Stimulated activated CD8-positive, alpha-beta memory T cell treated with anti-CD3 and anti-CD28 coated beads, Interleukin-15, amount 100 ng/mL, for 48 hours (primary cell): ENCODE measurements around the gene SFXN4.
A peak's percentile ranks its signal among the peaks of the same experiment; 100 is the strongest.
"Not testable (repeated sequence)": the region's sequence is repeated elsewhere in the genome, so short reads cannot be mapped to it uniquely, and the experiment has no call there.

Experiments used
- DNase-seq, 2 donors: peaks; one replicate each; pipeline ENCODE4 v3.0.0-alpha.2; 2020; ENCODE audit warnings: low read depth in 2 of 2

SFXN4 gene

DNA sequence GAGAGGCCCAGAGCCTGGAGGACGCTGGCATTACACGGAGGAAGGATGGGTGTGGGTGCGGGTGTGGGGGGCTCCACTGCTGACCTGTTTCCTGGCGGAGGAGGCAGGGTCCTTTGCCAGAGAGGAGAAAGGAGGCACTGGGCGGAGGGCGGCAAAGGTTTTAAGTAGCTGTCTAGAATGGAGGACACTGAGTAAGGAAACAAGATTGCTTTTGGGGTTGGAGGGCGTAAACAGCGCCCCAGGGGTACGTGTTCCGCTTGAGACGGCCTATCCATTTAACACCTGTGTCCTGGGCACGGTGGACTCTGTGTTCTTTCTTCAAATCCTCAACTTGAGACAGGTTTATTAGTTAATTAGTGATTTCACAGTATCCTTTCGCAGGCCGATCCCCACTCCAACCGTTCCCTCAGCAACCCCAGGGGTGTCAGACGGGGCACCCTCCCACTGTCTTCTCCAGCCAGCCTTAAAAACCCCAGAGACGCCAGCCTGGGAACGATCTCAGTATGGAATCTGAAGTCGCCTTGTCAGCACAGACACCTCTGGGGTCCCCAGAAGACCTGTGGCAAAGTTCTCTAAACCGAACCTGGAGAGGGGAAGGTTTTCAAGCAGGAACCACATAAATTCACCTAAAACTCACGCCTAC, 24.8 kb downstream of the SFXN4 start:
- no peak for DNase-seq

GRCh38 chr10:119139464-119140067, 25.9 kb downstream of the SFXN4 start:
- DNase-seq = peak in 1 of 2 donors; percentile 26

DNA sequence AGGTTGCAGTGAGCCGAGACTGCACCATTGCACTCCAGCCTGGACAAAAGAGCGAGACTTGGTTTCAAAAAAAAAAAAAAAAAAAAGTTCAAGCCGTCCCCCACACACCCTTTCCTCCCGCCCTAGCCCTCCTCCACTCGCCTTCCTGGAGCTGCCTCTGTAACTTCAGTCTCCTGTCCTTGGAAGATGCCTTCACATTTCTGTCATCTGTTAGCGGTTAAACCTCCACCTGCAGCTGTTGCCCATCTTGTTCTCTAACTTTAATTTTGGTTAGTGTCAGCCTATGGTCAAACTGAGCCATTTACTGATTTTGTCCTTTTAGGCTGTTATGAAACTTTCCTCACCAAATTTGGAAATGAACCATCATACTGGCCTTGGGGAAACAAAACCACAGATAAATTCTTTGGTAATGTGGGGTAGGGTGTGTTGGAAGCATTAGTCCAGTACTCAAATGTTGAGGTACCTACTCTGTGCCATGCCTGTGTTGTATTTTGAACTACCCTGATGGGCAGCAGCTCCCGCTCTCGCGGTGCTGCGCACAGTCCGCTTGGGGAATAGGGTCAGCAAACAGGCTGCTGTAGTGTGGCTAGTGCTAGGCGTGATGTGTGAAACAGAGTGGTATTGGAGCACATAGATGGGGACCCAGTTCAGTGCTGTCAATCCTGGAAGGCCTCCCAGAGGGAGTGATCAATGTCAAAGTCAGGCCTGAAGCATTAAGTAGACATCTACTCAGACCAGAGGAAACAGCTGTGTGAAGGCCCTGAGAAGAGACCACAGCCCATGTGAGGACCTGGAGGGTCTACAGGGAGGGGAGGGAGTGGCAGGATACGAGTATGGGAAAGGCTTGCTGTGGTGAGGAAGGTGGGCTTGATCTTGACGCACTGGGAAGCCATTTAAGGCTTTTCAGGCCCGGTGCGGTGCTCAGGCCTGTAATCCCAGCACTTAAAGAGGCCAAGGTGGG, 26.9 kb downstream of the SFXN4 start:
- no peak for DNase-seq

DNA sequence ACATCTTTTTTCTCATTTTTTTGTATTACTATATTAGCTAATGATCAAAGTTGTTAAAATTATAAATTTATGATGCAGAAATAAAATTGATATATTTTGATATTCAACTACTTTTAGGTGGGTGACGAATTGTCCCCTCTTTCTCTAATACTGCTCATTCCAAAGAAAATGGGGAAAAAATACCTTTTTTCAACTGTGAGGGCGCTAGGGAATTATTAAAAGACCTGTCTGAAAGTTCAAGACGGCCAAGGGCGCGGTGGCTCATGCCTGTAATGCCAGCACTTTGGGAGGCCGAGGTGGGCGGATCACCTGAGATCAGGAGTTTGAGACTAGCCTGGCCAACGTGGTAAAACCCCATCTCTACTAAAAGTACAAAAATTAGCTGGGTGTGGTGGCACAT, 27.6 kb downstream of the SFXN4 start:
- not testable (repeated sequence) for DNase-seq

DNA sequence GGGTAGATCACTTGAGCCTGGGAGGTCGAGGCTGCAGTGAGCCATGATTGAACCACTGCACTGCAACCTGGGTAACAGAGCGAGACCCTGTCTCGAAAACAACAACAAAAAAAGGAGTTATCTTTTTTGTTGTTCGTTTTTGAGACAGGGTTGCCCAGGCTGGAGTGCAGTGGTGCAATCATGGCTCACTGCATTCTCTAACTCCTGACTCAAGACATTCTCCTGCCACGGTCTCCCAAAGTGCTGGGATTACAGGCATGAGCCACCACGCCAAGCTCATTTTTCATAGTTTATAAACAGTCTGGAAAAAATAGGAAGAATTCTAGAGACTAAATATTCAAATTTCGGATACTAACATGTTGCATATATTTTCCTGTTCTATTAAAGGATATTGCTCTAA, 29.4 kb downstream of the SFXN4 start:
- DNase-seq = no peak

DNA sequence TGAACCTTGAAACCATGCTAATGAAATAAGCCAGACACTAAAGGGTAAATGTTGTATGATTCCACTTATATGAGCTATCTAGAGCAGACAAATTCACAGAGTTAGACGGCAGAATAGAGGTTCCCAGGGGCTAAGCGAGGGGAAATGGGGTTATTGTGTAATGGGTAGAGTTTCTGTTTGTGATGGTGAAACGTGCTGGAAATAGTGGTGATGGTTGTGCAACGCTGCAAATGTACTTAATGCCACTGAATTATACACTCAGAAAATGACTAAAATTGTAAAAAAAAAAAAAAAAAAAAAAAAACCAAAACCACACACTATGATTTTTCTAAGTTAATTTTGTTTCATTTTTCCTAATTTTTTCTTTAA, 30.0 kb downstream of the SFXN4 start:
- DNase-seq = no peak

DNA sequence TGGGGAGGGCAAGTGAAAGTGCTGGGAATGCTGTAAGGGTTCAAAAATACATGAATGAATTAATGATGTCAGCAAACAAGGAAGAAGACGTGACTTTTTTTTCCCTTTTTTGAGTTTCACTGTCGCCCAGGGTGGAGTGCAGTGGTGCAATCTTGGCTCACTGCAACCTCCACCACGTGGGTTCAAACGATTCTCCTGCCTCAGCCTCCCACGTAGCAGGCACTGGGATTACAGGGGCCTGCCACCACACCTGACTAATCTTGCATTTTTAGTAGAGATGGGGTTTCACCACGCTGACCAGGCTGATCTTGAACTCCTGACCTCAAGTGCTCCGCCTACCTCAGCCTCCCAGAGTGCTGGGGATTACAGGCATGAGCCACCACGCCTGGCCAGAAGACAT, 31.6 kb downstream of the SFXN4 start:
- DNase-seq = peak; percentile 33 to 74

GRCh38 chr10:119132521-119133345, 32.8 kb downstream of the SFXN4 start:
- no peak for DNase-seq

DNA sequence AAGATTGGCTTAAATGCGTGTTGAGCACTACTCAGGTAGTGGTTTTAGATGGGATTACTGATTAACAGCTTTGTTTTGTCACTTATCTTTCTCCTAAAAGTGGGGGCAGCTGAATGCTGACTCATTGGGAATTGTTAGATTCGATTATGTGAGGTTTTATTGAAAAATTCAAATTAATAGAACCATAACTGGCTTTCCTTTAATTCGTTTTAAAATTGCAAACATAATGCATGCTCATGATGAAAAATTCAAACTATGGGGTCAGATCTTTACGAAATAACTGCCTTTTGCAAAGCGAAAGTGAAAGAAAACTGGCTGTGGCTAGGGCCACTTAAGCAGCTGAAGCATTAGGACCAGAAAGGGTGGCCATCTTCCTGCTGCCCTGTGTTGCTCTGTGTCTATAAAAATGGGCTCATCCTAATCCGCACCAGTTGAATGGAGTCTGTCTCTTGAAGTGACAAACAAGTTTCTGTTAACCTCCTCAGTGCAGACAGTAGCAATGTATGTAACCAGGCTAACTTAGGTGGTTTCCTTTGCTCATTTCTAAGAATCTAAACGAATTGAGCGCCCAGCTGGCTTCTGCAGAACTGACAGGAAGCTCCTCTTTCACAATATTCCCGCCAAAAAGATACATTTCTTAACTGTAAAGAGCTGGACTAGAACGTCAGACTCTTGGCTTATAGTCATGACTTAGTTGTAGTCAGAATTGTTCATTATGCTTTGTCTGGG, 33.8 kb downstream of the SFXN4 start:
- DNase-seq = peak; percentile 34 to 37

DNA sequence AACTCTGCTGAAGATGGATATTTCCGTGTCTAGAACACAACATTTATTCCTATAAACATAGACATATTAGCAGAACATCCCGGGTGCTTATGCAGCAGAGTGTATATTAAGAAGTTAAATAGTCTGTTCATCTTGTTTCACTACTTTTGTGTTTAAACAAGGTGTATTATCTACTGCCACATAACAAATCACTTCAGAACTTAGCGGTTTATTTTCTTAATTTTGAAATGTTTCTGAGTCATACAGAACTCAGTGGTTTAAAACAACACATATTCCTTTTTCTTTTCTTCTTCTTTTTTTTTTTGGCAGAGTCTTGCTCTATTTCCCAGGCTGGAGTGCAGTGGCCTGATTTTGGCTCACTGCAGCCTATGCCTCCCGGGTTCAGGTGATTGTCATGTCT, 35.8 kb downstream of the SFXN4 start:
- no peak for DNase-seq

DNA sequence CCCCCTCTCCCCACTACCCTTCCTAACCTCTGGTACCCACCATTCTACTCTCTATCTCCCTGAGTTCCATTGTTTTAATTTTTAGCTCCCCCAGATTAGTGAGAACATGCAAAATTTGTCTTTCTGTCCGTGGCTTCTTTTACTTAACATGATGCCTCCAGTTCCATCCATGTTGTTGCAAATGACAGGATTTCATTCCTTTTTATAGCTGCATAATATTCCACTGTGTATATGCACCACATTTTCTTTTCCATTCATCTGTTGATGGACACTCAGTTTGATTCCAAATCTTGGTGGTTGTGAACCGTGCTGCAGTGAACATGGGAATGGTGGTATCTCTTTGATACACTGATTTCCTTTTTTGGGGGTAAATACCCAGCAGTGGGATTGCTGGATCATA, 39.6 kb downstream of the SFXN4 start:
- DNase-seq = no peak

GRCh38 chr10:119120875-119121274, 44.6 kb downstream of the SFXN4 start:
- DNase-seq = no peak

GRCh38 chr10:119120413-119120867, 45.1 kb downstream of the SFXN4 start:
- DNase-seq = no peak

DNA sequence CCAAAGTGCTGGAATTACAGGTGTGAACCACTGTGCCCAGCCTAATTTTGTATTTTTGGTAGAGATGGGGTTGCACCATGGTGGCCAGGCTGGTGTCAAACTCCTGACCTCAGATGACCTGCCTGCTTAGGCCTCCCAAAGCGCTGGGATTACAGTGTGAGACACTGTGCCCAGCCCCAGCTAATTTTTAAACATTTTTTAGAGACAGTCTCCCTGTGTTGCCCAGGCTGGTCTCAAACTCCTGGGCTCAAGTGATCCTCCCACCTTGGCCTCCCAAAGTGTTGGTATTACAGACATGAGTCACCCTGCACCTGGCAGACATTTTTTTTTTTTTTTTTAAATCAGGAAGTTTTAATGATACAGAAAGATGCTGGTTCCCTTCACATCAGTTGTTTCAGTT, 46.1 kb downstream of the SFXN4 start:
- DNase-seq = no peak

DNA sequence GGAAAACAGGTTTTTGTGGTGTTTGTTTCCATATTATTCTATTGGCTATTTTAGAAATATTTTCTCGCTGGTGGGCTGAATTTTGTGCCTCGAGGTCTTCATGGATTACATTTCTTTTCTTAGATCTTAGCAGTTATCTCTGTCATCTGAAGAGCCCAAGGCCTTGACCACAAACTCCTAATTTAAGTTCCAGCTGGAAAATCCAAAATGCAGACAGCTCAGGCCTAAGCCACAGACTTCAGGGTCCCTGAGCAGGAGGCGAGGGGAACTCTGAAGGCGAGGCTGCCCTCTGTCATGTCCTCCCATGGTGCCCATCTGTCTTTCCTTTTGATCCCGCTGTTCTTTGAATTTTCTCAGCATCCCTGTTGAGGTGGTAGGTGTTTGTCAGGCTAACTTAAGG, 47.3 kb downstream of the SFXN4 start:
- DNase-seq = no peak

DNA sequence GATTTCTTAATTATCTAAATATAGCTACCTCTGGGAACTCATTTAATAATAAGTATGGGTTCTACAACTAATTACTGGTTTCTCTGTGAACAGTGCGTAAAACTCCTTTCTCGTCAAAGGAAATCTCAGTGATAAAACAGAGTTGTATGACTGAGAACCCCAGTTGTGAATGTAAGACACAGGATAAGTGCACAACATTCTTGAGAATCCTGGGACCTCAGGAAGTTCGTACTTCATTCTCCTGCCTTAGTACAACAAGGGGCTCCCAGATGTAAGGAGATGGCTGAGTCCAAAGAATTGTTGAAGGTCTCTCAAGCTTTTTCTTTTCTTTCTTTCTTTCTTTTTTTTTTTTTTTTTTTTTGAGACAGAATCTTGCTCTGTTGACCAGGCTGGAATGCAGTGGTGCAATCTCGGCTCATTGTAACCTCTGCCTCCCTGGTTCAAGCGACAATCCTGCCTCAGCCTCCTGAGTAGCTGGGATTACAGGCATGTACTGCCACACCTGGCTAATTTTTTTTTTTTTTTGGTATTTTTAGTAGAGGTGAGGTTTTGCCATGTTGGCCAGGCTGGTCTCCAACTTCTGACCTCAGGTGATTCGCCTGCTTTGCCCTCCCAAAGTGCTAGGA, 49.1 kb downstream of the SFXN4 start:
- no peak for DNase-seq

DNA sequence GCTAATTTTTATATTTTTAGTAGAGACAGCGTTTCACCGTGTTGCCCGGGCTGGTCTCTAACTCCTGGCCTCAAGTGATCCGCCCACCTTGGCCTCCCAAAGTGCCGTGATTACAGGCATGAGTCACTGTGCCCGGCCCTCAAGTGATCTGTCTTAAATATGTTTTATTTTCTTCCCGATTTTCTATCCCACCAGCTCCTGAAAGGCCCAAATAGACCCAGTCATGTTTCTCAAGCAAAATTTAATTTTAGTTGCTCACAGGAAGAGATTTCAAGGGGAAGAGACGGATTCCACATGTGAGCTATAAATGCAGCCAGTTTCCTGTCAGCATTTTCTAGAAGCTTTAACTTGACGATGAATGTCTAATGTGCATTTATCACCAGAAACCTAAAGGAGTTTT, 49.6 kb downstream of the SFXN4 start:
- DNase-seq = no peak

GRCh38 chr10:119113751-119114732, 51.5 kb downstream of the SFXN4 start:
- no peak for DNase-seq

GRCh38 chr10:119112056-119112455, 53.5 kb downstream of the SFXN4 start:
- DNase-seq = no peak
